NCI-H460 (cell line): Measurements from ENCODE around the gene IQCE. TPM values are rescaled to one million over a fixed set of nuclear protein-coding genes. Genes with fewer than 3 reads are reported as not detected.
"Not testable (repeated sequence)": the region's sequence is repeated elsewhere in the genome, so short reads cannot be mapped to it uniquely, and the experiment has no call there.

Experiments
- DNase-seq: peaks from one replicate; pipeline ENCODE4 v3.0.0-alpha.2; 2016; ENCODE audit warnings: low read depth; ENCODE audit errors: extremely low read depth
- total RNA-seq: library from RNA; depleted of rRNA; stranded (reverse); fragments of >200 nt; shearing (Covaris generic); gene quantifications from 2 replicates; pipeline ENCODE4 v1.2.3, GENCODE V29; 2014

The IQCE gene
- total RNA-seq, 1 experiment from 2014 or later = 9.2 TPM

DNA sequence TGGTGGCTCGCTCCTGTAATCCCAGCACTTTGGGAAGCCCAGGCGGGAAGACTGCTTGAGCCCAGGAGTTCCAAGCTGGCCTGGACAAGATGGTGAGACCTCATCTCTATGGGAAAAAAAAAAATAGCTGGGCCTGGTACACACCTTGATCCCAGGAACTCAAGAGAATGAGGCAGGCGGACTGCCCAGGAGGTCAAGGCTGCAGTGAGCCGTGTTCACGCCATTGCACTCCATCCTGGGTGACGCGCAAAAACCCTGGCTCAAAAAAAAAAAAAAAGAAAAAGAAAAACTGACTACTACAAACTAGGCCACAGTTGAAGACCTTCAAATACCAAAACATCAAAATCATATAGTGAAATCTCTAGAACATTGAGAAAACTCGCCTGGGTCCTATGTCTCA lies 7.4 kb upstream of the IQCE start:
- no peak for DNase-seq

DNA sequence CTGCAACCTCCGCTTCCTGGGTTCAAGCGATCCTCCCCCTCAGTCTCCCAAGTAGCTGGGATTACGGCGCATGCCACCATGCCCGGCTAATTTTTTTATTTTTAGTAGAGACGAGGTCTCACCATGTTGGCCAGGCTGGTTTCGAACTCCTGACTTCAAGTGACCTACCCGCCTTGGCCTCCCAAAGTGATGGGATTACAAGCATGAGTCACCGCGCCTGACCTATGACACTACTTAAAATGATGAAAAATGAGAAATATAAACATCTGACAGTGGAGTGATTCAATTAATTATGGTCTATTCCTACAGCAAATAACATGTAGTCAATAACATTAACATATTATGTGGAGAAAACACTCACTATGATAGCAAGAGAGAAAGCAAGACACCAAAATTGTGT lies 5.7 kb upstream of the IQCE start:
- no peak for DNase-seq

DNA sequence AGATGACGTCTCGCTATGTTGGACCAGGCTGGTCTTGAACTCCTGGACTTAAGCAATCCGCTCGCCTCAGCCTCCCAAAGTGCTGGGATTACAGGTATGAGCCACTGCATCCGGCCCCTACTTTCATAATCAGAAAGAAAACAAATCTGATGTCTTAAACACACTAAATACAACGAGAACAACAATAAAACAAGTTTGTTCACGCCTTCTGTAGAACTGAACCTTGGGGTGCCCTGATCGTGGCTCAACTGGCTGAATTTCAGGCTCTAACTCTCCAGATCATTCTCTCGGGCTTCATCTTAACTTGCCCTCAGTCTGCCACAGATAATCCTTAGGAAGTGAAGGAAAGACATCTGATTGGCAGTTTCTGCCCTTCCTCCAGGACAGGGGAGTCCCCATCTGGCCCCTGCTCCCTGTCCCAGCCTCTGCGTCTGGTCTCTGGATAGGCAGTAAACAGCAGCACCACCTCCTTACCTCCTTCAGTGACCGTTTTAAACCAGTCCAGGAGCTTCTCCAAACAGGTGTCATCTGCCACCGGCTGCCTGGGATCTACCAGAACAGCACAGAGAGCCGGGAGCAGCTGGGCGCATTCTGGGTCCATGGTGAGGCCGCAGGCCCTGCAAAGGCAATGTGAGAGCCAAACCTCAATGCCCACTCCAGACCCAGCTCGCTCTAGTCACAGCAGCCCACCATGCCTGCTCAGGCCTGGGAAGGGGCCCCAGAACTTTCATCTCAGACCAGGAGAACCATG lies 4.8 kb upstream of the IQCE start:
- no peak for DNase-seq

DNA sequence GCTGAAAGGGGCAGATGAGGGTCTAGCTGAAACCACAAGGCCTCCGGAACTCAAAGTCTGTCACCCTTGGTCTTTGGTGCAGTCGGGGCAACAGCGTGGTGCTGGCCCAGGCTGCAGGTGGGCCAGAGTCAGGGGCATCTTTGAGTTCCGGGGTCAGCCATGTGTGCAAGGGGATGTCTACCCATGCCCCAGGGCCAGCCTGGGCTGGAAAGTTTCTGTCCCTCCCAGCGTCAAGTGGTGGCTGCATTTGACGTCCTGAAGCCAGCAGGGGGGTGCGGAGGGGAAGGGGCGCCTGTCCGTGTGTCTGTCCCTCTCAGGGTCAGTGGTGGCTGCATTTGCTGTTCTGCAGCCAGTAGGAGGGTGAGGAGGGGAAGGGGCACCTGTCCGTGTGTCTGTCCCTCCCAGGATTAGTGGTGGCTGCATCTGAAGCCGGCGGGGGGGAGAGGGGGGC lies 4.1 kb upstream of the IQCE start:
- no peak for DNase-seq

DNA sequence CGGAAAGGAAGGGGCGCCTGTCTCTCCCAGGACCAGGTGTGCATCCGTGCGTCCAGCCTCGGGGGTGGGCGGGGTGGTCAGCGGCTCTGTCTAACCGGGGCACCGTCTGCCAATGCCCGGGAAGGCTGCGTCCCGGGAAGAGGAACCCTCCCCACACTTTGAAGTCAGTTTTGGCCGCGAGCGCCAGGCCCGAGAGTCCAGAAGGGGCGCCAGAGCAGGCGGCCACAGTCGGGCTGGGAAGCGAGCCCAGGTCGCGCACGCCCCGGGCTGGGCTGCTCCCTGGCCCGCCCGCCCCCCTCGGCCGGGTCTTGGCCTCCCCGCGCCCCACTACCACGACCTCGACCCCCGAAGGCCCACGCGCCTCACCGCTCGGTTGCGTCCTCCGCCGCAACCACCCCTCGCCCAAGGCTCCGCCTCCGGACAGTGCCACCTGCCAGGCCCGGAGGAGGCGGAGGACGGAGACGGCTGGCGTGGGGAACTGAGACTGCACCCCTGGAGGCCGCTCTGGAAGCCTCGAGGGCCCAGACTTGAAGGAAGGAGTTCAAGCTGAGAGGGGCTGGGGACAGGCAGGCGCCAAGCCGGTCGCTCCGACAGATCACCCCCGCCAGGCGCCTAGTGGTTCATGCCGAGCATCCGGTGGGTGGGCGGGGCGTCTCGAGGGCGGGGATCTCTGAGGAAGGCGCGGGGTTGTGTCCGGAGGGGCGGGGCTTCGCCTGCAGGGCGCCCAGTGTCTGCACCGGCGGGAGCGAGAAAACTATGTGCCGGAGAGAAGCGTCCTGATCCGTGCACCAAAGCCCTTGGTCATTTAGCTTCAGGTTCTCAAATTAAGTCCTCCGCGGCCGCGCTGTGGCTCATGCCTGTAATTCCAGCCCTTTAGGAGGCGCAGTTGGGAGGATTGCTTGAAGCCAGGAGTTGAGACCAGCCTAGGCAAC lies 3.4 kb upstream of the IQCE start, which contains the start of gene BRAT1:
BRAT1 (minus strand) TSS at position 404 of the 932 bp plus-strand sequence. CDS start 1,093 bp downstream, outside the sequence.
- peak; percentile 88 for DNase-seq

DNA sequence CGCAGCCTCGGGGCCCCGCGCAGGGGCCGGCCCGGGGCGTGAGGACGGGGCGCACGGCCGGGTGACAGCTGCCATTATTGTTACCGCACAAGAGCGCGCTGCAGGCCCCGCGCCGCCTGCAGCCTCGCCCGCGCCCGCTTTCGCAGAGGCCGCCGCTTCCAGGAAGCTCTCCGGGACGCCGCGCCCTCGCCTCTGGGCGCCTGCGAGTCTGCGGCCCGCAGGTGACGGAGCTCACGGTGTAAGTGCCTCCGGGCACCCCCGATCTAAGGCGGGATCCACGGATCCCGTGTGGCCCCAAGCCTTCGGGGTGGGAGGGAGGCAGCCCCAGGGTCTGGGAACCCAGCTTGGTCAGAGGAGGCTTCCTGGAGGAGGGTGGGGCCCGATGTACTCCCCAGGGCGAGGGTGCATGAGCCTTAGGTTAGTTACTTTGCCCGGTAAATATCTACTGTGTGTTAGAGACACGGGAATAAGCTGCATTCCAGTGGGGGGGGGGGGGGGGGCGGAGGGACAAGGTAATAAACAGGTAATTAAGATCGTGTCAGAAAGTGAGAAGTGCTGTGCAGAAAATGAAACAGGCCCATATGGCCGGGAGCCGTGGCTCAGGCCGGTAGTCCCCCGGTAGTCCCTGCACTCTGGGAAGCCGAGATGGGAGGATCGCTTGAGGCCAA lies 638 bp downstream of the IQCE start:
- no peak for DNase-seq

DNA sequence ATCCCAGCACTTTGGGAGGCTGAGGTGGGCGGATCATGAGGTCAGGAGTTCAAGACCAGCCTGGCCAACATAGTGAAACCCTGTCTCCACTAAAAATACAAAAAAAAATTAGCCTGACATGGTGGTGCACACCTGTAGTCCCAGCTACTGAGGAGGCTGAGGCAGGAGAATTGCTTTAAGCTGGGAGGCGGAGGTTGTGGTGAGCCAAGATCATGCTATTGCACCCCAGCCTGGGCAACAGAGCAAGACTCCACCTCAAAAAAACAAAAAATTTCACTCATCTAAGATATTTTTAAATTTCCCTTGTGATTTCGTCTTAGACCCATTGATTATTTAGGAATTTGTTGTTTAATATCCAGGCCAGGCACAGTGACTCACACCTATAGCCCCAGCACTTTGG lies 5.2 kb downstream of the IQCE start:
- DNase-seq = not testable (repeated sequence)

DNA sequence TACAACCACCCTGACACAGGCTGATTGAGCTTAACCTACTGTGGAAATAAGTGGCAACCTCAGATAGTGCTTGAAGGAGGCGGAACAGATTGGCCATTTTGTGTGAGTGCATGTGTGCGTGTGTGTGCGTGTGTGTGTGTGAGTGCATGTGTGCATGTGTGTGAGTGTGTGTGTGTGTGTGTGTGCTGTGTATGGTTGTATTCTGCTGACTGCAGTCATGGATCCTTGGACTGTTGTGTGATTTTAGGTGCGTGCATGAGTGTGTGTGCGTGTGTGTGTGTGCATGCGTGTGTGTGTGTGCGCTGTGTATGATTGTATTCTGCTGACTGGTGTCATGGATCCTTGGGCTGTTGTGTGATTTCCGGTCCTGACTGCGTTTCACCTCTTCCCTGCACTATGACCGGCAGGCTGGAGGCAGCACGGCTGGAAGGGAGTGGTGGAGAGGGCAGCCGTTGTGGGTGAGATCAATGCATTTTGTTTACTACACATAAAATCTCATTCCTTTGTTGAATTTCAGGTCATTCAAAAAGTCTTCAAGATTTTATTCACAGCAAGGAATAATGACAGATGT lies 6.3 kb downstream of the IQCE start:
- DNase-seq = no peak

DNA sequence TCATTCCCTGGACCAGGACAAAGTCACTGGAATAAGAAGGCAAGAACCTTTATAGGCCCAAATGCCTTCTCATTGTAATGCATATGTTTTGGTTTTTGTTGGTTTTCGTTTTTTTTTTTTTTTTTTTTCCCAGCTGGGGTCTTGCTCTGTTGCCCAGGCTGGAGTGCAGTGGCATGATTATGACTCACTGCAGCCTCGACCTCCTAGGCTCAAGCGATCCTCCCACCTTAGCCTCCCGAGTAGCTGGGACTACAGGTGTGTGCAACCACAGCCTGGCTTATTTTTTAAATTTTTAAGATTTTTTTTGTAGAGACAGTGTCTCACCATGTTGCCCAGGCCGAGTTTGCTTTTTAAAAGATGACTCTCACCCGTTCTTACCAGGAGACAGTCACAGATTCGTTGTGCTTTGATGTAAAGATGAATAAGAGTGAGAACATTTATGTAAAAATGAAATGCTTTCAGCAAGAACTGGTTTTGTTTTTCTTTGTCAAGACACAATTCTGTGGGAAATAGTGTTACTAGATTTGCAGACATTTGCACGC lies 7.6 kb downstream of the IQCE start:
- no peak for DNase-seq

DNA sequence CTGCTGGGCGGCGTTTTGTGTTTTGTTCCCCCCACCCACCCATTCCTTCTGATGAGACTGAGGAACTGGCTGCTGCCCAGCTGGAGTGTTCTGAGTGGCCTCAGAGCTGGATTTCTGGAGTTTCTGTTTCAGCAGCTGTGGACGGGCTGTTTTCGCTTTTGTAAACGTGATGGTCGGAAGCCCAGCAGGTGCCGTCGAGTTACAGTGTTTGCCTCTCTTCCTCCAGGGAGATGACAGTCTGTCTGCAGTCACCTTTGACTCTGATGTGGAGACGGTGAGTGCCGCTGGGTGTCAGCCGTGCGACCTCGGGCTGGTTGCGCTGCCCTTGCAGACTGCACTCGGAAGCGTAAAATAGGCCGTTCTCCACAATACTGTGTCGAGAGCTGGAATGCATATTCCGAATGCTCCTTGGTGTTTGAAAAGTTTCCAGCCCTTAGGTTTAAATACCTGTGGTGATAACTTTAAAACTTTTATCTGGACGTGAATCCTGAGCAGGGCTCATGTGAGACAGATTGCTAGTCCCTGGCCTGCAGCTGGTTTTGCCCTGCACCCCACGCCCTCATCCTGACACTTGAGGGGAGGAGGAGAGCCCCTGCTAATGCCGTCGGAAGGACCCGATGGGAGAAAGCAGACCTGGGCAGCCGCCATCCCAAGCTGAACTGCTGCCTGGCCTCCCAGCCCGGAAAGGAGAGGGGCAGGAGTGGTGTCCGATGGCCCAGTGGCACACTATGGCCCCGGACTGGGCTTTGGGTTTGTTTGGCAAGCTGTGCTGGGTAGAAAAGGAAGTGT lies 8.3 kb downstream of the IQCE start:
- no peak for DNase-seq

DNA sequence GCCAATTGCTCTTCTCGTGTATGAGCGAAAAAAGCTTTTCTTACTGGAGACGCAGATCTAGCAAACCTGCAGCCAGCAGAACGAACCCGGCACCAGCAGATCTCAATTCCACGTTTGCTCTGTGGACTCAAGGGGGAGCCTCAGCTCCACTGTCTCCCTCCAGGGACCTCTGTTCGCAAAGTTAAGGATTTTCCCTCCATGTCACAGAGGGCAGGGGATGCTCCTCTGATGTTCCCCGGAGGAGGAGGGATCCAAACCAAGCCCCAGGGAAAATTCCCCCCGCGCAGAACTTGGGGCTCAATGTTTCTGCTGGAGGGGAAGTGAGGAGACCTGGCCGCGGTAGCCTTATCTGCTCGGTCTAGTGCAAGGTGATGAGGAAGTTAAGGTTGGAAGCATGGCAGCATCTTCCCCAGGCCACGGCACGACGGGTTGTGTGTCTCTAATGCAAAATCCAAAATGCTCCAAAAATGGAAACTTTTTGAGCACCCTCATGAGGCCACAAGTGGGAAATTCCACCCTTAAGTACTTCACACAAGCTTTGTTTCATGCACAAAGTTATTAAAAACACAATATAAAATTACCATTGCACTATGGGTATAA lies 9.0 kb downstream of the IQCE start:
- no peak for DNase-seq

DNA sequence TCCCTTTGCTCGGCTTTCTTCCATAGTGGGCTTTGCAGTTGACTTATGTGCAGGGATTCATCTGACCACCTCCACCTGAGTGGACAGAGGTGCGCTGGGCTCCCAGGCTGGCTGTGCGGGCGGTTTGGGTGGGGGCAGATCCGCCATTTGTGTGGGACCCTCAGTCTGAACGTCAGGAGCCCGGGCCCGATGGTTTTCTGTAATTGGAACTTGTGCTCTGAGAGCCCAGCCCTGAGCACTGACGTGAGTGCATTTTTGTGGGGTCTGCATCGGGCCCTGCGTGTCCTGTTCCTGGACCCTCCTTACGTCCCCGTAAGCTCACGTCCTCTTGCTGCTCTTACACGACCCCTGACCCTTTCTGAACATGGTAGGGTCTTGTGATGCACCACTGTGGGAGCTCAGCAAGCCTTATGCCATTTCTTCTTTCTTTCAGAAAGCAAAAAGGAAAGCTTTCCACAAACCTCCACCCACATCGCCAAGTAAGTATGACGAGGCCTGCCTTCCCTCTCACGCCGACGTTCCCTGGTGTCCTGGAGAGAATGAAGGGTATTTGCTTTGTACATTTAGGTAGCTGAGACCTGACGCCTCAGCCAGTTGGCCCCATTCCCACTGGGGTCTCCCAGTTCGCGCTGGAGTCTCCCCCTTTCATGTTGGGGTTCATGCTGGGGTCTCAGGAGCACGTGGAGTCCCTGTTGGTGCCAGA lies 9.9 kb downstream of the IQCE start:
- no peak for DNase-seq

DNA sequence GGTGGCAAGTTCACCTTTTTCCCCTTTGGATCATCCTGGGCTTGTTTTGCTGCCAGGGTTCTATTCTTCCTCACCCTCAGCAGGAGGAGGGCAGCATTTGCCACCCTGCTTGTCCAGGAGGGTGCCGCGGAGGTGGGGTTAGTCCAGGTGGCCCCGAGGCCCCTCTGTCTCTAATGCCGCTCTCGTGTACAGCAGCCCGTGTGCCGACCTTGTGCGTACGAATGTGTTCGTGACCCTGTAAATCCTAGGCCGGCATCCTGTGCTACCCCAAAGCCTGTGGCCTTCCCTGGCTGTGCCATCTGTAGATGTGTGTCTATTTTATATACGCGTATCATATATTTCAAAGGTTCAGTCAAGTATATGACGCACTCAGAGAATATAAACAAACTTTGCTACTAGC lies 10.6 kb downstream of the IQCE start:
- DNase-seq = no peak

DNA sequence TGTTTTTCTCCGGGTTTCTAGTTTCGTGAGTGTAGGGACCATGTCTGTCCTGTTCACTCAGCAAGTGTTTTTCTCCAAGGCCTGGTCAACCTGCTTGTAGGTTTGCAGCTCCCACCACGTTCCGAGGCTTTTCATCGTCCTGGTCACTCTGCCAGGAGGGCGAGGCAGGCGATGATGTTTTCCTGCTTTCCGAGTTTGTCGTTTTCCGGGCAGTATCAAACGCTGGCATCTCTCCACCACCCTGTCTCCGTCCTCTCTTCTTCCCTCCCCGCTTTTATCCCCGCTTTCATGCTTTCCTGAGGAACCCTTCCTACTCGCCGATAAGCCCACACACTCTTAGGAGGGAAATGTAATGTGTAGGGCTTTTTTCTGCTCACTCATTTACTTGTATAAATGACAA lies 11.2 kb downstream of the IQCE start:
- DNase-seq = no peak

DNA sequence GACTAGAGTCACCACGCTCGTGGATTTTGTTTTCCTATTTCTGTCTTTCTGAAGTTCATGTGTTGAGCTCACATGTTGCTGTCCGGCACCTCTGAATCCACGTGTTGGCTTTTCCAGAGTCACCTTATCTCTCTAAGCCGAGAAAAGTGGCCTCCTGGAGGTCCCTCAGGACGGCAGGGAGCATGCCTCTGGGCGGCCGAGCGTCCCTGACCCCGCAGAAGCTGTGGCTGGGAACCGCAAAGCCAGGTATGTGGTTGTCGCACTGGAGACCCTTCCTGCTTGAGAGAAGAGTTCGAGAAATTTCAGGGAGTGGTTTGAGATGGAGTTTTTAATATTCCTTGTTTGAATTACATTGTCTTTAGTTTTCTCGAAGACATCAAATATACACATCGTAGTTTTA lies 12.6 kb downstream of the IQCE start:
- no peak for DNase-seq

DNA sequence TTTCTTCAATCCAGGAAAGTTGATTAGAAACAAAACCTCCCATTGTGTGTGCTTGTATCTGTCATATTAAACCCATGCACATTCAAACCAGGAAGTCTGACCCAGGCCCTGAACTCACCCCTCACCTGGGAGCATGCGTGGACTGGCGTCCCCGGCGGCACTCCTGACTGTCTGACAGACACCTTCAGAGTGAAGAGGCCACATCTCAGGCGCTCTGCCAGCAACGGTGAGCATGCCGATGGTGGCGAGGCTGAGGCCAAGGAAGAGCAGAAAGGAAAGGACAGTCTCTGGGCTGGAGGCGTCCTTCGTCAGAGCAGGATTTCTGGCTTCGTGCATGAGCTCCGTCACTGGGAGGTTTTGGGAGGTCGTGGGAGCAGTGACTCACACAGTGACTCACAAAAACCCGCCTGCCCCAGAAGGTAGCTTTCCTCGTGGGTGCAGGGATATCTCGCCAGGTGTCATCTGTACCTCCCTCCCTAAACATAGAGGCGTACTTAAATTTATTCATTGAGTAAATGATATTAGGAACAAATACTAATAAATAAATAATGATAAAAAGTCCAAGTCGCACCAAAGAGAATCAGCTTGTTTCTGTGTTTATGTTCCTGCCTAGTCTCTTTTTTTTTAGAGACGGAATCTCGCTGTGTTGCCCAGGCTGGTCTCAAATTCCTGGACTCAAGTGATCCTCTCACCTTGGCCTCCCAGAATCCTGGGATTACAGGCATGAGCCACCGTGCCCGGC lies 13.5 kb downstream of the IQCE start:
- DNase-seq = no peak

DNA sequence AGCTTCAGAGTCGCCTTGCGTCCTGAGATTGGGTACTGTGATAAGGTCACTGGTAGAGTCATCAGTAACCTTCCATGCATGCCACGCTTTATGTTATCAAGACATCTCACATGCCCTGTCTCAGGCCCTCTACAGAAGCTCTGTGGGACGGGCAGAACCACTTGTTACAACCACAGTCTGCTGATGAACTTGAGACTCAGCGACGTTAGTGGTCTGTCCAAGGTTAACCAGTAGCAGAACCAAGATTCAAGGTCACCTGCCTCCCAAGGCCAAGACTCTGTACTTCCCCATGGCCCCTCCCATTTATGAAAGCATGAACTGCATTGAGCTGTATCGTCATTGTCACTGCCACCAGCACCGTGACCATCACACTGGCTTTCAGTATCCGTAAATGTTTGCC lies 15.0 kb downstream of the IQCE start:
- DNase-seq = no peak
